ENCODE measurements around the gene PRKACA. TPM values are rescaled to one million over a fixed set of nuclear protein-coding genes. Genes with fewer than 3 reads are reported as not detected.

Gene PRKACA
- 18.2 and 48.9 TPM in 2 replicates for total RNA-seq (2014; rRNA removed; shearing (Covaris generic))

DNA sequence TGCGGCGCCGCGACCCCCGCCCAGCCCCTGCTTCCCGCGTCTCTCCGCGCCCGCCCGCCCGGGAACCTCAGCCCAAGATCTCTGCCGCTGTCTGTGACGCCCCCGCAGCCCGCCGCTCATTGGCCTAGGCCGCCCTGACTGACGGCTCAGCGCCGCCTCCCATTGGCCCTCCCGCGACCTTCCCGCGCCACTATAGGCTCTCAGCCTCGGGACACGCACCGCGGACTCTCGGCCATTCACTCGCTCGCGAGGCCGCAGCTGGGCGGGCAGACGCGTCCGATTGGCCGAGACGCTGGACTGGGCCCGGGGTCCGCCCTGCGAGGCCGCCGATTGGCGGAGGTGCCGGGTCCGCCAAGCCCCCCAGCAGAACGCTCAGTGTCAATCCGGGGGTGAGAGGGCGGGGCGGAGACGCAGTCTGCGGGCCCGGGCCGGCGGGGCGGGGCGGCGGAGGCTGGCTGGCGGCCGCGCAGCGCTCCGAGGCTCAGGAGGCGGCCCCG is at the start of gene PRKACA:
TSS of gene PRKACA (minus strand) at position 95 of the 497 bp plus-strand sequence. CDS start 215 bp downstream, outside the sequence.
- H3K36me3 ChIP-seq, result peaks cover 32% of the 10 kb centered on the region
- H3K4me1 ChIP-seq (replicated peaks), result peaks cover 15% of the 10 kb centered on the region
- H3K4me3 ChIP-seq, result peak within 1 kb of the TSS; percentile 68
- DNase-seq (ENCODE audit: low read depth in 1 of 2, low spot score in 2 of 2), result peak; percentile 96 to 99
- 0 out of 2 replicates have a peak, but pooled peaks cover 4% of the 10 kb centered on the region for H3K9me3 ChIP-seq (replicated peaks)
- H3K27ac ChIP-seq, result peak within 1 kb of the TSS; percentile 29
- no peaks in the 10 kb centered on the region for H3K27me3 ChIP-seq (replicated peaks)

DNA sequence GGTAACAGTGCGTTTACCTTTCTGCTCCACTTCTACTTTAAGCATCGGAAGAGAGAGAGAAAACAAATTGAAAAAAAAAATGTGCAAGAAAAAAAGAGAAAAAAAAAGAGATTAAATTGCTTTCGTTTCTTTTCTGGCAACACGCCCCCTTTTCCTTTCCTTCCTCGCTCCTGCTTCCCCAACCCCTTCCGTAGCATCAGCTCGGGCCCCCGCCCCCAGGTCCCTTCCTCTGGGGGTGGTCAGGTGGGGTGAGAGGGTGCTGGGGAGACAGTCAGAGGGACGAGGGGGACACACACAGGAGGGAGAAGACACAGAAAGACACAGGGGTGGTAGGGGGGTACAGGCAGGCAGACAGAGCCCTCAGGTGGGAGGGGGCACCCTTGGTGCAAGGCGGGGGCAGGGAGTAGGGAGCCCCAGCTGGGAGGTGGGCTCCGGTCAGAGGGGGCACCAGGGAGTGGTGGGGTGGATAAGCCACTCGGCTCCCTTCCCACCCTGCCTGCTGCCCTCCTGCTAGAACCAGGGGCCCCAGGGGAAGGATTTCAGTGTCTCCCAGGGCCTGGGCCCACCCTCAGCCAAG is 49.5 kb upstream of the PRKACA start:
- no peaks in the 10 kb centered on the region for H3K36me3 ChIP-seq
- no peaks in the 10 kb centered on the region for H3K9me3 ChIP-seq (replicated peaks)

DNA sequence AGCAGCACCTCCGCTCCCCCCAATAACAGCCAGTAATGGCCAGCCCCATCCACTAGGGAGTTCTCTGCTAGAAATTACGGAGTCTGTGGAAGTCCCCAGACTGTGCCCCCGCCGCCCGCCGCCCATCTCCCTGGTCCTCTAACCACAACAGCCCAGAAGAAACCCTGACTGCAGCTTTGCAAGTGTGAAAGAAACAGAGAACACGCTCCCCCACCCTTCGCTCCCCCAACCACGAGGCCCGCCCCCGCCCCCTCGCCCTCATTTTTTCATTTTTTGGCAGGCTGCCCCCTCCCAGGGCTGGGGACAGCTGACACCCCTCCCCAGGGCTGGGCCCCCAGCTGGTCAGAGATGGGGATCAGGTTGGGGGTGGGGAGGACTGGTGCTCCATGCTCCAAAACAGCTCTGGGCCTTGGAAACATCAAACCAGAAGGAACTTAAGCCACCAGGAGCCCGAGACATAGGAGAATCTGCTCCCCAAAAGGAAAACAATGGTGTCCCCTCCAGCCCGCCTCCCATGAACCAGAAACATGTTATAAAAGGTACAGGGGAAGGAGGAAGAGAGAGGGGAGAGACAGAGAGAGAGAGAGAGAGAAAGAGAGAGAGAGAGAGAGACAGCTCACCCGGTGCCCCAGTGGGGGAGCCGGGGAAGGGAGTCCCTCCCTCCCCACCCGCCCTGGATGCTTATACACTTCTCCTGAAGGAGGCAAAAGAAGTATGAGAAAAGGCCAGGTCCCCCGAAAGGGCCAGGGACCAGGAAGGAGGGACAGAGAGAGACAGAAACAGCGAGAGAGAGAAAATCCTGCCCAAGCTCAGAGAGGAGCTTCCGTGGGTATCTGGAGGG is 48.6 kb upstream of the PRKACA start:
- no peaks in the 10 kb centered on the region for H3K36me3 ChIP-seq
- H3K4me3 ChIP-seq, result no peak overlapping the region
- H3K9me3 ChIP-seq (replicated peaks), result no peaks in the 10 kb centered on the region
- DNase-seq (ENCODE audit: low read depth in 1 of 2, low spot score in 2 of 2), result no peak
- no peak overlapping the region for H3K27ac ChIP-seq
- no peaks in the 10 kb centered on the region for H3K4me1 ChIP-seq (replicated peaks)
- no peaks in the 10 kb centered on the region for H3K27me3 ChIP-seq (replicated peaks)

More for the DNA sequence above, 49.5 kb upstream of the PRKACA start:
- H3K27me3 ChIP-seq (replicated peaks), result no peaks in the 10 kb centered on the region
- DNase-seq (ENCODE audit: low read depth in 1 of 2, low spot score in 2 of 2), result no peak
- H3K27ac ChIP-seq, result no peak overlapping the region
- no peak overlapping the region for H3K4me3 ChIP-seq
- no peaks in the 10 kb centered on the region for H3K4me1 ChIP-seq (replicated peaks)

DNA sequence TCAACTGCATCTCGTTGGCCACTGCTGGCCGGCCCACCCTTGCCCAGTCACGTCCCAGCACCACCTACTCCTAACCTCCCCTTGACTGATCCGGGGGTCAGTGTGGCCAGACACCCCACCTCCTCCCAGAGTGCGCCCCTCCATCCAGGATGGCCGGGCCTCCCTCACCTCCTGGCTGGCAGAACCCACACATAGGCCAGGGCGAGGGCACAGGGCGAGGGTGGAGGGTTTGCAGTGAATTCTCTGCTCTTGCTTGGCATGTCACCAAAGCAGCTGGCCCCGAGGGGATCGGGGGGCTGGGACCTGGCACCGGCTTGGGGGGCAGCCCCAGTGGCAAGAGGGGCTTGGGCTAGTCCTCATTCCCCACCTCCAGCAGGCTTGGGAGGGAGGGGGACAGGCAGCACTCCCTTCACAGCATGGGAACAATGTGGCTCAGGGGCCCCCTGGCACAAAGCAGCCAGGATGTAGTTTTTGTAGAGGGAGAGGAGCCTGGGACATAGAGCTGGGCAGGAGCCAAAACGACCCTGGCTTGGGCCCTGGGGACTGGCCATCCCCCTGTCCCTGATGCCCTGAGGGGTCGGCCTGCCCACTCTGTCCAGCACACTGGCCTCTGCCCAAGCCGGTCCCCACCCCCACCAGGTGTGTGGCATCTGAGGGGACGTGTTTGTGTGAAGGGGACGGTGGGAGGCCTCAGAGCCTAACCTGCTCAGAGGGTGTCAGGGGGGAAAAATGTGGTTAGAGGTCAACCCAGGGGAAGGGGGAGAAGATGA is 47.3 kb upstream of the PRKACA start:
- H3K4me3 ChIP-seq, result no peak overlapping the region
- no peaks in the 10 kb centered on the region for H3K36me3 ChIP-seq
- H3K27me3 ChIP-seq (replicated peaks), result no peaks in the 10 kb centered on the region
- no peaks in the 10 kb centered on the region for H3K9me3 ChIP-seq (replicated peaks)
- H3K27ac ChIP-seq, result no peak overlapping the region
- no peak for DNase-seq (ENCODE audit: low read depth in 1 of 2, low spot score in 2 of 2)
- H3K4me1 ChIP-seq (replicated peaks), result no peaks in the 10 kb centered on the region

DNA sequence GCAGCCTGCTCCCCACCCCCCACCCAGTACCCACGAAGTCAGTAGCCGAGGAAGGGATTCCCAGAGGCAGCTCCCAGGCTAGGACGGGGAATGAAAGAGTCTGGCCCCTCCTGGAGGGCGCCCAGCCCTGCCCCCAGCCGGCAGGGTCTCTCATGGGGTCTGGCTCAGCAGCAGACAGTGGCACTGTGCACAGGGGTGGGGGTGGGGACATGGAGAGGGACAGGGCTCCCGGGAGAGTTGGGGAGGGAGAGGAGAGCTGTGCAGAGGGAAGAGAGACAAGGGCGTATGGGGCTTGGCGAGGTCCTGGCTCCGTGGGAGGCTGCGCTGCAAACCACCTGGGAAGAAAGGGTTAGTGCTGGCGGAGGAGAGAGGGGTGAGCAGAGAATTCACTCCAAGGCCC is 46.5 kb upstream of the PRKACA start:
- Histone ChIP-seq H3K27ac (no peak overlapping the region), H3K36me3 (no peaks in the 10 kb centered on the region), H3K4me1 (replicated peaks) (no peaks in the 10 kb centered on the region), H3K9me3 (replicated peaks) (no peaks in the 10 kb centered on the region), H3K27me3 (replicated peaks) (no peaks in the 10 kb centered on the region), H3K4me3 (no peak overlapping the region)
- no peak for DNase-seq (ENCODE audit: low read depth in 1 of 2, low spot score in 2 of 2)

DNA sequence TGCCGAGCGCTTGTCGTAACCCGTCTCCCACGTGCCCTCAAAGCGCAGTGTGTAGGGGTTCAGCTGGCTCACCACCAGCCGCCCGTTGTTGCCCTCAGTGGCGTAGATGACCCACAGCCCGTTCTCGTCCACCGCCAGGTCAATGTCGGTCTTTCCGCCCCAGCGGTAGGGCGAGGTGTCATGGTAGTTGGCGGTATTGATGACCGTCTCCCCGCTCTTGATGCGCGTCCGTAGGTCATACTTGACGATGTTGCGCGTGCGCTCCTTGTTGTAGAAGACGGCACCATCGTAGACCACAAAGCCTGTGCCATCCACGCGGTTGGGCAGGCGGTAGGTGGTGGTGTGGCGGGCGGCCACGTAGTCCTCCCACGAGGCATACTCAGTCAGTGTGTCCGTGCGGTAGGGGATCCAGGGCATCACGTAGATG is 45.3 kb upstream of the PRKACA start:
- Histone ChIP-seq H3K36me3 (peaks cover 1% of the 10 kb centered on the region; the same call in 1 of the 2 replicates), H3K4me3 (no peak overlapping the region)

DNA sequence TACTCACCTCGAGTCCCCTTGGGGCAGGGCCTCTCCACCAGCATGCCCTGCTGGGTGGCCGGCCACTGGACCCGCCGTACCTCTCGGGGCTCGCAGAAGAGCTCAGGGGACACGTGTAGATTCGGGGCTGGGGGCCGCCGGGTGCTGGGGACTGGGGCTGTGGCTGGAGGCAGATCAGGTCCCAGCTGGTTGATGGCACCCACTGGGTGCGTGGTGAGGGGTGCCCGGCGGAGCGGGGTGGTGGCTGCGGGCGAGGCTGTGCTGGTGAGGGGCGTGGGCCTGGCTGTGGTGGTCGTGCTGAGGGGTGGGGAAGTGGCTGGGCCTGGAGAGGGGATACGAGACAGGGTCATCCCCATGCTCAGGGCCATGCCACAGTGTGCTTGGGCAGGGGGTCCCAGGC is 43.7 kb upstream of the PRKACA start:
- H3K27ac ChIP-seq, result no peak overlapping the region
- no peak for DNase-seq (ENCODE audit: low read depth in 1 of 2, low spot score in 2 of 2)
- no peaks in the 10 kb centered on the region for H3K4me1 ChIP-seq (replicated peaks)
- no peak overlapping the region for H3K4me3 ChIP-seq
- no peaks in the 10 kb centered on the region for H3K9me3 ChIP-seq (replicated peaks)
- H3K36me3 ChIP-seq, result peaks cover 13% of the 10 kb centered on the region
- H3K27me3 ChIP-seq (replicated peaks), result no peaks in the 10 kb centered on the region

More for the DNA sequence above, 45.3 kb upstream of the PRKACA start:
- Histone ChIP-seq H3K27ac (no peak overlapping the region), H3K4me1 (replicated peaks) (no peaks in the 10 kb centered on the region), H3K9me3 (replicated peaks) (no peaks in the 10 kb centered on the region), H3K27me3 (replicated peaks) (no peaks in the 10 kb centered on the region)
- no peak for DNase-seq (ENCODE audit: low read depth in 1 of 2, low spot score in 2 of 2)

DNA sequence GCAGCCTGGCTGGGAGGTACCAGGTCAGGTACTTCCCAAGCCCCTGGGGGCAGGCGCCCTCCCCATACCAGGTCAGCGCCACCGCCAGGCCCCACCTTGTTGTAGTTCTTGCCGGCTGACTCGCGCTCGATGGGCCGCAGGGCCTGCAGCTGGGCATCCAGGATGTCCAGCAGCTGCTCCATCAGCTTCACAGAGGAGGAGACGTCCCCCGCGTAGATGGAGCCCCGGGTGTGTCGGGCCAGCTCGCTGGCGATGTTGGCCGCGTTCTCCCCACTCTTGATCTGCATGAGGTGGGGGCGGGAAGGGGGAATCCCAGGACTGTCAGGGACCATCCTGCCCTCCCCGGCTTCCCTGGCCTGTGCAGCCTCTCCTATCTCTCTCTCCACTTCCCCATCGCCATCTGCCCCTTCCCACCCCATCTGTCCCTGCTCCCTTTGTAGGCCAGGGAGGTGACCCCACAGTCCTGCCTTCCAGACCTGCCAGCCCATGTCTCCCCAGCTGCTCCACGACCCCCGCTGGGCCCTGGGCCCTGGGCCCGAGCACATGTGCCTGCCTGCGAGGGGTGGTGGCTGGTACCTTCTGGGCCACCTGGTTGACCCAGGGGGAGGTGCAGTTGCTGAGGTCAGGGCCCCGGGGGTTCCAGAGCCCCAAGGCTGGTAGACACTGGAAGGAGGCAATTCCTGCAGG is 42.6 kb upstream of the PRKACA start:
- no peak for DNase-seq (ENCODE audit: low read depth in 1 of 2, low spot score in 2 of 2)
- Histone ChIP-seq H3K27me3 (replicated peaks) (no peaks in the 10 kb centered on the region), H3K36me3 (peaks cover 18% of the 10 kb centered on the region)

DNA sequence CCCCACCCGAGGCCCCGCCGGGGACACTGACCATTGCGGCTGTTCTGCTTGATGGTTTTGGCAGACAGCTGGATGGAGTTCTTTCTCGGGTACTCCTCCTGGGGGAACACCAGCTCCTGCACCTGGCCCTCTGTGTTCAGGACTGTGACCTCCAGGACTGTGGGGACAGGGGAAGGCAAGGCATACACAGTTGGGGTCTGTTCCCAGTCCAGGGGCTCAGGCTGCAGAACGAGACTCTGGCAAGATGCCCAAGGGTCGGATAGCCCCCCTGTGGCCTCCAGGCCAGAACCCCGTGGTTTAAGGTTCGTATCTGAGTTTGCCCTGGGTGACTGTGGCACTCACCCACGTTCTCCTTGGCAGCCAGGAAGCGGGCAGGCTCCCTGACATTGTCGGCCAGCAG is 41.5 kb upstream of the PRKACA start:
- Histone ChIP-seq H3K36me3 (peaks cover 19% of the 10 kb centered on the region), H3K9me3 (replicated peaks) (no peaks in the 10 kb centered on the region), H3K4me1 (replicated peaks) (no peaks in the 10 kb centered on the region; the same call in 1 of the 2 replicates), H3K27me3 (replicated peaks) (no peaks in the 10 kb centered on the region), H3K4me3 (no peak overlapping the region), H3K27ac (no peak overlapping the region)
- no peak for DNase-seq (ENCODE audit: low read depth in 1 of 2, low spot score in 2 of 2)

More for the DNA sequence above, 42.6 kb upstream of the PRKACA start:
- Histone ChIP-seq H3K4me1 (replicated peaks) (no peaks in the 10 kb centered on the region), H3K9me3 (replicated peaks) (no peaks in the 10 kb centered on the region), H3K27ac (no peak overlapping the region), H3K4me3 (no peak overlapping the region)

DNA sequence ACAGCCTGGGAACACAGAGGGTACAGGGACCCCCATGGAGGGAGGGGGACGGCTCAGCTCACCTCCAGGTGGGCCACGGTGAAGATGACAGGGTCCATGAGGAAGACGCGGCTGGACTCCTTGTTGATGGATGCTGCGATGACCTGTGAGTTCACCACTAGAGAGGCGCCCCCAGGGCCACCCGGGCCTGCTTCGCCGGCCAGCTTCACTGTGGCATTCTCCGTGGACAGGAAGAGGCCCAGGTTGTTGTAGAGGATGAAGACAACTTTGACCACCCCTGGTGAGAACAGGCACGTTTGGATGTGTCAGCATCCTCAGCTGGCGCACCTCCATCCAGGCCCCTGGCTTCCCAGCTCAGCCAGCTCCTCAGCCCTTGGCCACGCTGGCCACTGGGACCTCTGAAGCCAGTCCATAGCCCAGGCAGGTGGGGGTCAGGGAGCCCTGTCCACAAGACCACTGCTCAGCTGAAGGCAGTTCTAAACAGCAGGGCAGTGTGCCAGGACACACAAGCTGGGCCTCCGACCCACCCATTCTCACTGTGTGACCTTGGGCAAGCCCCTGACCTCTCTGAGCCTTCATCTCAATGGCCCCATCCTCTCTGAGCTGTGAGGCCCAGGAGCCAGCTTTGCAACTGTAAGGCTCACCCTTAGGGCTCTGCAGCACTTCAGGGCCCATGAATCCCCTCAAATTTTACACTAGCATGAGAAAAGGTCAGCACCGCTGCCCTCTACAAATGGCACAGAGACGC is 40.9 kb upstream of the PRKACA start:
- H3K4me3 ChIP-seq, result no peak overlapping the region
- H3K27ac ChIP-seq, result no peak overlapping the region
- H3K4me1 ChIP-seq (replicated peaks), result no peaks in the 10 kb centered on the region; the same call in 1 of the 2 replicates
- H3K27me3 ChIP-seq (replicated peaks), result no peaks in the 10 kb centered on the region
- H3K9me3 ChIP-seq (replicated peaks), result no peaks in the 10 kb centered on the region
- H3K36me3 ChIP-seq, result peaks cover 19% of the 10 kb centered on the region
- no peak for DNase-seq (ENCODE audit: low read depth in 1 of 2, low spot score in 2 of 2)

DNA sequence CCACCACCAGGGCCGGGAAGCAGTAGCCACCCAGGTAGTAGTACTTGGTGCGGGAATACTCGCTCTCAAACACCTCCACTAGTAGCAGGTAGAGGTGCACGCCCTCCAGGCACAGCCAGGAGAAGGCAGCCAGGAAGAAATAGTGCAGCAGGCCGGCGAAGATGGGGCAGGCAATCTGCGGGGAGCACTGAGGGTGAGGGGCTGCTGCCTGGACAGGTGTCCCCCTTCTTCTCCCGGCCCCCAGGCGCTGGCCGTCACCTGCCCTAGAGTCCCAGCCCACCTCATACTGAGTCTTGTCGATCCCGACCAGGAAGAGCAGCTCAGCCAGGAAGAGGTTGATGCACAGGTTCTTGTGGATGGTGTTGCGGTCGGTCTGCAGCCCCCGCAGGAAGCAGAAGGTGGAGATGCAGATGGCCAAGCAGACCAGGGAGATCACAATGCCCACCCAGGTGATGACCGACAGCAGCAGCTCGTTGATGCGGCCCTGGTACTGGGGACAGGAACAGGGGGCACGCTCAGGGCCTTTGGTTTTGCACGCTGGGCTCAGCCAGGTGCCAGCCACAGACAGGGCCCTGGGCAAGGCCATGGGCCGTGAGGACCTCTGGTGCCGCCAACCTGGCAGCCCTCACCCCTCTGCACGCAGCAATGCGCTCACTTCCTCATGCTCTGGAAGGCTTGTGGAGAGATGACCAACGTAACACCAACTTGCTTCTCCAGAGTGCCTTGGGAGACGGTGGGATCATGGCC is 39.6 kb upstream of the PRKACA start:
- no peaks in the 10 kb centered on the region for H3K27me3 ChIP-seq (replicated peaks)
- H3K9me3 ChIP-seq (replicated peaks), result no peaks in the 10 kb centered on the region
- no peak overlapping the region for H3K4me3 ChIP-seq

DNA sequence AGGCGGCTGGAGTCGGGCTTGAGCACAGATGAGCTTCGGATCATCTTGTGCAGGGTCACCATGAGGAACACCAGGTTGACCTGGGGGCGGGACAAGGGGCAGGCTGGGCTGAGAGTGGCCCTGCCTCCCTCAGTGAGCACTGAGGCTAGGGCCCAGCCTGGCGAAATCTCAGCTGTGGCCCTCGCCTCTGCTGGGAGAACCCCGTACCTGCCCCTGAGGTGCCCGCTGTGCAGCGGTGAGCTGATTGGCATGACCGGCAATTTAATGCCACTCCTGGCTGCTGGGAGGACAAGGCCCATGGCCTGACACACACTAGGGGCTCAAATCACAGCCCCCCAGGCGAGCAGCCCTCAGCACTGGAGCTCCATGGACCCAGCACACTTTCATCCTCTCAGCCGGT is 38.6 kb upstream of the PRKACA start:
- H3K4me1 ChIP-seq (replicated peaks), result no peaks in the 10 kb centered on the region; the same call in 1 of the 2 replicates
- no peaks in the 10 kb centered on the region for H3K9me3 ChIP-seq (replicated peaks)
- no peak overlapping the region for H3K4me3 ChIP-seq
- H3K27me3 ChIP-seq (replicated peaks), result no peaks in the 10 kb centered on the region
- H3K36me3 ChIP-seq, result peaks cover 19% of the 10 kb centered on the region
- H3K27ac ChIP-seq, result no peak overlapping the region
- DNase-seq (ENCODE audit: low read depth in 1 of 2, low spot score in 2 of 2), result no peak

More for the DNA sequence above, 39.6 kb upstream of the PRKACA start:
- Histone ChIP-seq H3K4me1 (replicated peaks) (no peaks in the 10 kb centered on the region; the same call in 1 of the 2 replicates), H3K36me3 (peaks cover 19% of the 10 kb centered on the region), H3K27ac (no peak overlapping the region)
- DNase-seq (ENCODE audit: low read depth in 1 of 2, low spot score in 2 of 2), result no peak

Data from SJSA1 (cell line).